ENCODE measurements around the gene DLGAP4. TPM values are rescaled to one million over a fixed set of nuclear protein-coding genes. Genes with fewer than 3 reads are reported as not detected.

Gene DLGAP4
- total and polyA plus RNA-seq, 2 of the 13 experiments (the other 11 are each of a cell fraction or from before 2014, with no cell fraction given): 15.2 to 26.7 TPM

DNA sequence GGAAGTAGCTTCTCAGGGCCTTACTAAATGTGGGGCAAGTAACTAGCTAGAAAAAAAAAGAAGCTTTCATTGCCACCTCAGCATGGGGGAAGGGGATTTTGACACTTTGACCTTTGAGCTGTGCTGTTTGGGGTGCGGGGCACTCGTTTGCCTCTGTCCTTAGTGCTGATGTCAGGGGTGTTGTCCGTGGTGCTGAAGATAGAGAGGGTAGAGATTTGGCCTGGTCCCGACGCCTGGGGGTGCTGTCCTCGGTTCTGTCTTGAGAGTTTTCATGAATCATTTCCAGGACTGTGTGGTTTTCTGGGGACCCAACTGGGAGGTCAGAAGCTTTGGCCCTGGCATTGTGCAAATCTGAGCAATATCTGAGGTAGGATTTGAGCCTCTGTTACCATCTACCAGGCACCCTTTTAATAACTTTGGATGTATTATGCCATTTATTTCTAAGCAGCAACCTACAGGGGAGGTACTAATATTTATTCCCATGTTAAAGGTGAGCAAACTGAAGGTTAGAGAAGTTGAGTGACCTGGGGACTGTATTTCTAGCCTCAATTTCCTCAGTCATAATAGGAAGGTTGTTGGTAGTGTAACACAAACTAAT is 78.0 kb downstream of the DLGAP4 start (continued):
- TF ChIP-seq, protein P1, sequence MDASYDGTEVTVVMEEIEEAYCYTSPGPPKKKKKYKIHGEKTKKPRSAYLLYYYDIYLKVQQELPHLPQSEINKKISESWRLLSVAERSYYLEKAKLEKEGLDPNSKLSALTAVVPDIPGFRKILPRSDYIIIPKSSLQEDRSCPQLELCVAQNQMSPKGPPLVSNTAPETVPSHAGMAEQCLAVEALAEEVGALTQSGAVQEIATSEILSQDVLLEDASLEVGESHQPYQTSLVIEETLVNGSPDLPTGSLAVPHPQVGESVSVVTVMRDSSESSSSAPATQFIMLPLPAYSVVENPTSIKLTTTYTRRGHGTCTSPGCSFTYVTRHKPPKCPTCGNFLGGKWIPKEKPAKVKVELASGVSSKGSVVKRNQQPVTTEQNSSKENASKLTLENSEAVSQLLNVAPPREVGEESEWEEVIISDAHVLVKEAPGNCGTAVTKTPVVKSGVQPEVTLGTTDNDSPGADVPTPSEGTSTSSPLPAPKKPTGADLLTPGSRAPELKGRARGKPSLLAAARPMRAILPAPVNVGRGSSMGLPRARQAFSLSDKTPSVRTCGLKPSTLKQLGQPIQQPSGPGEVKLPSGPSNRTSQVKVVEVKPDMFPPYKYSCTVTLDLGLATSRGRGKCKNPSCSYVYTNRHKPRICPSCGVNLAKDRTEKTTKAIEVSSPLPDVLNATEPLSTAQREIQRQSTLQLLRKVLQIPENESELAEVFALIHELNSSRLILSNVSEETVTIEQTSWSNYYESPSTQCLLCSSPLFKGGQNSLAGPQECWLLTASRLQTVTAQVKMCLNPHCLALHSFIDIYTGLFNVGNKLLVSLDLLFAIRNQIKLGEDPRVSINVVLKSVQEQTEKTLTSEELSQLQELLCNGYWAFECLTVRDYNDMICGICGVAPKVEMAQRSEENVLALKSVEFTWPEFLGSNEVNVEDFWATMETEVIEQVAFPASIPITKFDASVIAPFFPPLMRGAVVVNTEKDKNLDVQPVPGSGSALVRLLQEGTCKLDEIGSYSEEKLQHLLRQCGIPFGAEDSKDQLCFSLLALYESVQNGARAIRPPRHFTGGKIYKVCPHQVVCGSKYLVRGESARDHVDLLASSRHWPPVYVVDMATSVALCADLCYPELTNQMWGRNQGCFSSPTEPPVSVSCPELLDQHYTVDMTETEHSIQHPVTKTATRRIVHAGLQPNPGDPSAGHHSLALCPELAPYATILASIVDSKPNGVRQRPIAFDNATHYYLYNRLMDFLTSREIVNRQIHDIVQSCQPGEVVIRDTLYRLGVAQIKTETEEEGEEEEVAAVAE (CRISPR knock-in tag; IDR thresholded peaks at IDR 0.05; ENCODE audit: borderline replicate concordance): peak; percentile 98
- TF ChIP-seq MLLT10 (CRISPR knock-in tag; IDR thresholded peaks at IDR 0.05) (peak; percentile 99), RFX1 (IDR thresholded peaks at IDR 0.05) (no peak), ZNF782 (CRISPR knock-in tag; IDR thresholded peaks at IDR 0.05; ENCODE audit: borderline replicate concordance) (peak; percentile 100), ZNF367 (CRISPR knock-in tag; IDR thresholded peaks at IDR 0.05; ENCODE audit: borderline replicate concordance) (peak; percentile 99), RFX3 (CRISPR knock-in tag; IDR thresholded peaks at IDR 0.05) (peak; percentile 82), POLR2AphosphoS5 (IDR thresholded peaks at IDR 0.05; ENCODE audit: low read depth, low read length) (no peak), ZNF432 (CRISPR knock-in tag; IDR thresholded peaks at IDR 0.05; ENCODE audit: borderline replicate concordance) (peak; percentile 99), ZNF549 (CRISPR knock-in tag; IDR thresholded peaks at IDR 0.05) (peak; percentile 96), HNRNPK (IDR thresholded peaks at IDR 0.05; ENCODE audit: low read depth, low read length, poor library complexity, severe bottlenecking) (no peak), ZNF496 (CRISPR knock-in tag; IDR thresholded peaks at IDR 0.05; ENCODE audit: insufficient replicate concordance) (peak; percentile 87), ARNT2 (CRISPR knock-in tag; IDR thresholded peaks at IDR 0.05; ENCODE audit: low read depth) (peak; percentile 100), ZNF296 (CRISPR knock-in tag; conservative IDR thresholded peaks at IDR 0.05) (peak; percentile 100), ZBTB7B (CRISPR knock-in tag; IDR thresholded peaks at IDR 0.05) (peak; percentile 100), MEIS2 (CRISPR knock-in tag; IDR thresholded peaks at IDR 0.05) (peak; percentile 100), MED1 (CRISPR knock-in tag; IDR thresholded peaks at IDR 0.05) (peak; percentile 96), PRPF4 (IDR thresholded peaks at IDR 0.05; ENCODE audit: low read depth, low read length, poor library complexity, severe bottlenecking) (no peak), HOXA9 (CRISPR knock-in tag; IDR thresholded peaks at IDR 0.05; ENCODE audit: borderline replicate concordance) (peak; percentile 100), YEATS2 (CRISPR knock-in tag; IDR thresholded peaks at IDR 0.05; ENCODE audit: borderline replicate concordance) (peak; percentile 97)
- TF ChIP-seq, protein P2, sequence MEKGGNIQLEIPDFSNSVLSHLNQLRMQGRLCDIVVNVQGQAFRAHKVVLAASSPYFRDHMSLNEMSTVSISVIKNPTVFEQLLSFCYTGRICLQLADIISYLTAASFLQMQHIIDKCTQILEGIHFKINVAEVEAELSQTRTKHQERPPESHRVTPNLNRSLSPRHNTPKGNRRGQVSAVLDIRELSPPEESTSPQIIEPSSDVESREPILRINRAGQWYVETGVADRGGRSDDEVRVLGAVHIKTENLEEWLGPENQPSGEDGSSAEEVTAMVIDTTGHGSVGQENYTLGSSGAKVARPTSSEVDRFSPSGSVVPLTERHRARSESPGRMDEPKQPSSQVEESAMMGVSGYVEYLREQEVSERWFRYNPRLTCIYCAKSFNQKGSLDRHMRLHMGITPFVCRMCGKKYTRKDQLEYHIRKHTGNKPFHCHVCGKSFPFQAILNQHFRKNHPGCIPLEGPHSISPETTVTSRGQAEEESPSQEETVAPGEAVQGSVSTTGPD (CRISPR knock-in tag; IDR thresholded peaks at IDR 0.05): peak; percentile 98
- TF ChIP-seq, protein P3, sequence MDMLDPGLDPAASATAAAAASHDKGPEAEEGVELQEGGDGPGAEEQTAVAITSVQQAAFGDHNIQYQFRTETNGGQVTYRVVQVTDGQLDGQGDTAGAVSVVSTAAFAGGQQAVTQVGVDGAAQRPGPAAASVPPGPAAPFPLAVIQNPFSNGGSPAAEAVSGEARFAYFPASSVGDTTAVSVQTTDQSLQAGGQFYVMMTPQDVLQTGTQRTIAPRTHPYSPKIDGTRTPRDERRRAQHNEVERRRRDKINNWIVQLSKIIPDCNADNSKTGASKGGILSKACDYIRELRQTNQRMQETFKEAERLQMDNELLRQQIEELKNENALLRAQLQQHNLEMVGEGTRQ (IDR thresholded peaks at IDR 0.05; ENCODE audit: low read depth, low read length): no peak
- TF ChIP-seq, protein P3 (CRISPR knock-in tag; IDR thresholded peaks at IDR 0.05; ENCODE audit: borderline replicate concordance): peak; percentile 73
- TF ChIP-seq, protein P4, sequence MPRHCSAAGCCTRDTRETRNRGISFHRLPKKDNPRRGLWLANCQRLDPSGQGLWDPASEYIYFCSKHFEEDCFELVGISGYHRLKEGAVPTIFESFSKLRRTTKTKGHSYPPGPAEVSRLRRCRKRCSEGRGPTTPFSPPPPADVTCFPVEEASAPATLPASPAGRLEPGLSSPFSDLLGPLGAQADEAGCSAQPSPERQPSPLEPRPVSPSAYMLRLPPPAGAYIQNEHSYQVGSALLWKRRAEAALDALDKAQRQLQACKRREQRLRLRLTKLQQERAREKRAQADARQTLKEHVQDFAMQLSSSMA (CRISPR knock-in tag; IDR thresholded peaks at IDR 0.05): peak; percentile 98

Data from HepG2 (cell line).